Measurements from ENCODE around the gene EMC1. TPM values are rescaled to one million over a fixed set of nuclear protein-coding genes. Genes with fewer than 3 reads are reported as not detected.
A peak's percentile ranks its signal among the peaks of the same experiment; 100 is the strongest.

EMC1 gene
- total RNA-seq, 6 experiments from 2014 or later, result 86.8 to 106 (median 93.6) TPM

DNA sequence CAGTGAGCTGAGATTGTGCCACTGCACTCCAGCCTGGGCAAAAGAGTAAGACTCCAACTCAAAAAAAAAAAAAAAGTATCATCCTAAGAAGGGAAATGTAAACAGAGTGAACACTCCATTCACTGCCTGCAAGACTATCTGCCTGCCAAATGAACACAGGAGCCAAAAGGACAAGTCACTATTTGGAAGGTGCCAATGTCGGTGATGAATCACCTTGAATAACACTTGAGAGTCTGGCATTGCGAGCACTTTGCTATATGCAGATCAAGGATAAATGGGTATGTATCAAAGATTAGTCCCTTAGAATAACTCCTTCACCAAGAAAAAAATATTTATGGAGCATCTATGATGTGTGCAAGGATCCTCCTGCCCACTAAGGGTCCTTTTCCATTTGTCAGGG, 47.9 kb downstream of the EMC1 start:
- peak; percentile 72 for DNase-seq
- TF ChIP-seq, protein P1, sequence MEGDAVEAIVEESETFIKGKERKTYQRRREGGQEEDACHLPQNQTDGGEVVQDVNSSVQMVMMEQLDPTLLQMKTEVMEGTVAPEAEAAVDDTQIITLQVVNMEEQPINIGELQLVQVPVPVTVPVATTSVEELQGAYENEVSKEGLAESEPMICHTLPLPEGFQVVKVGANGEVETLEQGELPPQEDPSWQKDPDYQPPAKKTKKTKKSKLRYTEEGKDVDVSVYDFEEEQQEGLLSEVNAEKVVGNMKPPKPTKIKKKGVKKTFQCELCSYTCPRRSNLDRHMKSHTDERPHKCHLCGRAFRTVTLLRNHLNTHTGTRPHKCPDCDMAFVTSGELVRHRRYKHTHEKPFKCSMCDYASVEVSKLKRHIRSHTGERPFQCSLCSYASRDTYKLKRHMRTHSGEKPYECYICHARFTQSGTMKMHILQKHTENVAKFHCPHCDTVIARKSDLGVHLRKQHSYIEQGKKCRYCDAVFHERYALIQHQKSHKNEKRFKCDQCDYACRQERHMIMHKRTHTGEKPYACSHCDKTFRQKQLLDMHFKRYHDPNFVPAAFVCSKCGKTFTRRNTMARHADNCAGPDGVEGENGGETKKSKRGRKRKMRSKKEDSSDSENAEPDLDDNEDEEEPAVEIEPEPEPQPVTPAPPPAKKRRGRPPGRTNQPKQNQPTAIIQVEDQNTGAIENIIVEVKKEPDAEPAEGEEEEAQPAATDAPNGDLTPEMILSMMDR (IDR thresholded peaks at IDR 0.05), result no peak
- Mint-ChIP-seq H3K27ac (no peak overlapping the region; the same call in 1 of the 2 replicates), H3K27me3 (ENCODE audit: insufficient read depth) (no peaks in the 10 kb centered on the region), H3K4me3 (no peak overlapping the region; the same call in 1 of the 2 replicates), H3K4me1 (ENCODE audit: low read depth) (peaks cover 66% of the 10 kb centered on the region), H3K9me3 (no peaks in the 10 kb centered on the region), H3K36me3 (ENCODE audit: low read depth) (peaks cover 19% of the 10 kb centered on the region)

DNA sequence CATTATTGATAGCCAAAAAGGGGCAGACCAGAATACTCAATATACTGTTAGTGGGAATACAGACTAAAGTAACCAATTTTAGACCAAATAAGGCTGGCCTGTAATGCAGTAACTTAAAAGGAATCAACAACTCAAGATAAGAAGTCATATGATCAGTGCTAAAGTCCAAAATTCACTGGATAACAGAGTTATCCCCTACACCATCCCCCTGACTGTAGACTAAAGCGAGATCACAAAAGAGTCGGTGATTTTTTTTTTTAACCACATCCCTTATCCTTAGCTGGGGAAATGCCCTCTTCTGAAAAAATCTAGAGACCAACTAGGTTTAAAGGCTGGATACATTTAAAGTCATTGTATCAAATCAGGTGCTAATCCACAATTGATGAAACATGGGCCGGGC, 48.9 kb downstream of the EMC1 start:
- Mint-ChIP-seq H3K9me3 (no peaks in the 10 kb centered on the region), H3K36me3 (ENCODE audit: low read depth) (peaks cover 19% of the 10 kb centered on the region), H3K4me3 (no peak overlapping the region; the same call in 1 of the 2 replicates), H3K27me3 (ENCODE audit: insufficient read depth) (no peaks in the 10 kb centered on the region), H3K4me1 (ENCODE audit: low read depth) (peaks cover 56% of the 10 kb centered on the region), H3K27ac (peak overlapping the region; percentile 34; the same call in 1 of the 2 replicates)
- TF ChIP-seq, protein P1 (IDR thresholded peaks at IDR 0.05), result no peak
- DNase-seq, result no peak

GRCh38 chr1:19199969-19200604, 51.2 kb downstream of the EMC1 start:
- no peak overlapping the region for H3K27ac Mint-ChIP-seq
- peaks cover 31% of the 10 kb centered on the region for H3K36me3 Mint-ChIP-seq (ENCODE audit: low read depth)
- H3K9me3 Mint-ChIP-seq, result no peaks in the 10 kb centered on the region
- no peaks in the 10 kb centered on the region; the same call in none of the 2 replicates for H3K27me3 Mint-ChIP-seq (ENCODE audit: insufficient read depth)
- DNase-seq, result no peak
- peaks cover 37% of the 10 kb centered on the region for H3K4me1 Mint-ChIP-seq (ENCODE audit: low read depth)
- no peak overlapping the region for H3K4me3 Mint-ChIP-seq
- TF ChIP-seq, protein P1 (IDR thresholded peaks at IDR 0.05), result no peak

- no peaks in the 10 kb centered on the region for H3K9me3 Mint-ChIP-seq
- TF ChIP-seq, protein P1 (IDR thresholded peaks at IDR 0.05), result no peak
- H3K27me3 Mint-ChIP-seq (ENCODE audit: insufficient read depth), result no peaks in the 10 kb centered on the region; the same call in none of the 2 replicates
- H3K4me1 Mint-ChIP-seq (ENCODE audit: low read depth), result peaks cover 31% of the 10 kb centered on the region
- H3K36me3 Mint-ChIP-seq (ENCODE audit: low read depth), result peaks cover 31% of the 10 kb centered on the region
- no peak for DNase-seq
- no peak overlapping the region for H3K4me3 Mint-ChIP-seq
- H3K27ac Mint-ChIP-seq, result no peak overlapping the region
Measured at GRCh38 chr1:19199329-19199968, 51.9 kb downstream of the EMC1 start.

DNA sequence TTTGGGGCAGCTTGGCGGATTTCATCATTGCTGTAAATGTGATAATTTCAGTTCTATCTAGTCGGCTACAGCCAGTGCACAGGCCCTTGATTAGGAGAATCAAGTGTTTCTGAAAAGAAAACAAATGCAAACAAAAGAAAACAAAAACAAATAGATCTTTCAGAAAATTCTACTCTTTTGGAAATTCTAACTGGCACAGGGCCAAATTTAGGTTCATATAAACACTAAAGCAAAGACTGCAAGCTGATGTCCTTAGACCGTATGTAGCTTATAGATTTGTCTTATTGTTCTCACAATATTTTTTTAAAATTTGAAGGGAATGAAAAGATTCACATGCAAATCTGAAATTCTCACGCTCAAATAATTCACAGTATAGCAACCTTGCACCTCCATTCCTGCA, 52.5 kb downstream of the EMC1 start:
- no peak for DNase-seq
- H3K9me3 Mint-ChIP-seq, result no peaks in the 10 kb centered on the region
- no peak overlapping the region for H3K27ac Mint-ChIP-seq
- H3K36me3 Mint-ChIP-seq (ENCODE audit: low read depth), result peaks cover 35% of the 10 kb centered on the region
- no peaks in the 10 kb centered on the region; the same call in none of the 2 replicates for H3K27me3 Mint-ChIP-seq (ENCODE audit: insufficient read depth)
- no peak overlapping the region for H3K4me3 Mint-ChIP-seq
- peaks cover 25% of the 10 kb centered on the region for H3K4me1 Mint-ChIP-seq (ENCODE audit: low read depth)
- TF ChIP-seq, protein P1 (IDR thresholded peaks at IDR 0.05), result no peak

Measured in HFFc6 (cell line).